B cell (primary cell): ENCODE measurements around the gene FBXL13. TPM values are rescaled to one million over a fixed set of nuclear protein-coding genes. Genes with fewer than 3 reads are reported as not detected.

Source experiments
- ATAC-seq: fragments of 200-7000 bp; cut with Tn5 transposase; one replicate; pipeline ENCODE4 v1.10.0; 2021; ENCODE audit warnings: low read depth, mild to moderate bottlenecking, moderate number of reproducible peaks, moderate library complexity
- CTCF ChIA-PET: fragments of 350-600 bp; sonication (Branson Sonifier 250); formaldehyde crosslinking; loops from one replicate; lab custom pipeline; 2021; ENCODE audit warnings: antibody characterized with exemption, inconsistent platforms; lab: Charles Lee
- POLR2A ChIA-PET: fragments of 350-600 bp; sonication (Branson Sonifier 250); formaldehyde crosslinking; loops from one replicate; lab custom pipeline; 2021; ENCODE audit warnings: antibody characterized with exemption; lab: Charles Lee
- DNase-seq: peaks from one replicate; pipeline ENCODE4 v3.0.0; 2013
- H2AFZ ChIP-seq: 2 replicates; pipeline ENCODE4 v1.6.1; 2012; ENCODE audit warnings: mild to moderate bottlenecking, low read depth, low read length; ENCODE audit not compliant: insufficient read depth, poor library complexity, severe bottlenecking
- H3K27ac ChIP-seq, 2 donors: 1 replicate in 1 of 2; 2 replicates in 1 of 2; pipeline ENCODE4 v1.5.1; 2012 to 2013; ENCODE audit warnings: low read length in 2 of 2, mild to moderate bottlenecking in 2 of 2, moderate library complexity in 1 of 2
- H3K27me3 ChIP-seq, 4 experiments: fragments of 200-600 bp in 1 of 4; sonication (generic) in 1 of 4; replicated peaks in 1 of 4; 1 replicate in 2 of 4; 2 replicates in 2 of 4; pipeline versions ENCODE4 v1.6.1 to v1.7.0; 2013 to 2016; ENCODE audit warnings: low read length in 3 of 4, mild to moderate bottlenecking in 2 of 4, mixed read lengths in 1 of 4, moderate library complexity in 1 of 4; ENCODE audit not compliant: insufficient read depth in 4 of 4, control insufficient read depth in 3 of 4; ENCODE audit errors: control extremely low read depth in 1 of 4
- H3K36me3 ChIP-seq, 2 experiments: replicated peaks in 1 of 2; 1 replicate in 1 of 2; 2 replicates in 1 of 2; pipeline versions ENCODE4 v1.6.1 to v1.7.1; 2013; ENCODE audit warnings: low read length in 1 of 2; ENCODE audit not compliant: insufficient read depth in 2 of 2, control insufficient read depth in 1 of 2; ENCODE audit errors: control extremely low read depth in 1 of 2, extremely low read depth in 1 of 2
- H3K4me1 ChIP-seq, 2 donors: fragments of 200-600 bp in 1 of 2; sonication (generic) in 1 of 2; 1 replicate in 1 of 2; 2 replicates in 1 of 2; pipeline versions ENCODE4 v1.5.1 to v1.6.1; 2013 to 2017; ENCODE audit warnings: low read length in 2 of 2; ENCODE audit not compliant: control insufficient read depth in 2 of 2, insufficient read depth in 2 of 2
- H3K4me2 ChIP-seq: replicated peaks from 2 replicates; pipeline ENCODE3; 2012; ENCODE audit warnings: mild to moderate bottlenecking, low read depth, low read length; ENCODE audit not compliant: poor library complexity, severe bottlenecking
- H3K4me3 ChIP-seq, 5 experiments: fragments of 200-600 bp in 1 of 5; sonication (generic) in 1 of 5; 1 replicate in 3 of 5; 2 replicates in 2 of 5; pipeline versions ENCODE4 v1.5.1 to v1.7.0; 2011 to 2016; ENCODE audit warnings: low read length in 4 of 5, mild to moderate bottlenecking in 4 of 5, low read depth in 2 of 5, control low read depth in 1 of 5, moderate library complexity in 1 of 5; ENCODE audit not compliant: insufficient read depth in 1 of 5; ENCODE audit errors: control extremely low read depth in 1 of 5, extremely low read depth in 1 of 5
- H3K79me2 ChIP-seq: fragments of 200-600 bp; sonication (generic); one replicate; pipeline ENCODE4 v1.6.0; 2016; ENCODE audit warnings: low read length; ENCODE audit not compliant: control insufficient read depth, insufficient read depth
- H3K9ac ChIP-seq: fragments of 200-600 bp; sonication (generic); 2 replicates; pipeline ENCODE4 v1.6.1; 2017; ENCODE audit warnings: mild to moderate bottlenecking, low read length, moderate library complexity
- H3K9me3 ChIP-seq, 3 donors: one replicate each; pipeline versions ENCODE4 v1.6.1 to v1.7.1; 2013; ENCODE audit warnings: low read length in 2 of 3; ENCODE audit not compliant: control insufficient read depth in 2 of 3, insufficient read depth in 1 of 3; ENCODE audit errors: control extremely low read depth in 1 of 3
- H4K20me1 ChIP-seq: 2 replicates; pipeline ENCODE4 v1.6.0; 2012; ENCODE audit warnings: mild to moderate bottlenecking, low read length; ENCODE audit not compliant: insufficient read depth, control insufficient read depth, poor library complexity, severe bottlenecking
- H3K27ac Mint-ChIP-seq: one replicate; pipeline ENCODE4 v1.8.0; 2021; ENCODE audit warnings: mixed read lengths
- H3K27me3 Mint-ChIP-seq: one replicate; pipeline ENCODE4 v1.8.0; 2021; ENCODE audit warnings: mixed read lengths
- H3K4me1 Mint-ChIP-seq: one replicate; pipeline ENCODE4 v1.8.0; 2021; ENCODE audit warnings: mixed read lengths
- H3K4me3 Mint-ChIP-seq: one replicate; pipeline ENCODE4 v1.8.0; 2021; ENCODE audit warnings: mixed read lengths
- H3K9me3 Mint-ChIP-seq: one replicate; pipeline ENCODE4 v1.8.0; 2022; ENCODE audit warnings: mixed read lengths; ENCODE audit not compliant: insufficient read depth
- EZH2 ChIP-seq: IDR thresholded peaks from 2 replicates; pipeline ENCODE4 v1.6.1; 2012; ENCODE audit warnings: borderline replicate concordance, low read depth, mild to moderate bottlenecking, moderate library complexity, low read length; ENCODE audit not compliant: insufficient read depth, poor library complexity, severe bottlenecking
- WGBS: methylation state at CpG from one replicate; pipeline ENCODE4 v1.1.5; 2013; ENCODE audit warnings: missing lambda C conversion rate; ENCODE audit not compliant: insufficient coverage; 5-methylcytosine and 5-hydroxymethylcytosine counted together
- intact Hi-C: fragments of 100-400 bp; cut with micrococcal nuclease; formaldehyde crosslinking; loops from one replicate; pipeline ENCODE4 v1.10.0; 2022
- polyA plus RNA-seq: library from polyadenylated mRNA; depleted of rRNA; stranded (reverse); fragments of >200 nt; gene quantifications from 2 replicates; pipeline ENCODE4 v1.2.3, GENCODE V29; 2012
- total RNA-seq, 2 donors: library from RNA; stranded (reverse); fragments of 120-200 nt in 1 of 2; gene quantifications; 1 replicate in 1 of 2; 2 replicates in 1 of 2; pipeline versions ENCODE4 v1.2.3 to v1.2.4, GENCODE V29; 2013 to 2022
- TF ChIP-seq, protein P1 (sequence below): fragments of 200-600 bp; IDR thresholded peaks from one replicate; pipeline ENCODE4 v1.8.0; 2022; ENCODE audit warnings: antibody characterized with exemption, mild to moderate bottlenecking

FBXL13 gene
- total and polyA plus RNA-seq, 2 donors (not counting 1 experiment from before 2014, with no cell fraction given) = 0.22 to 4.0 TPM

DNA sequence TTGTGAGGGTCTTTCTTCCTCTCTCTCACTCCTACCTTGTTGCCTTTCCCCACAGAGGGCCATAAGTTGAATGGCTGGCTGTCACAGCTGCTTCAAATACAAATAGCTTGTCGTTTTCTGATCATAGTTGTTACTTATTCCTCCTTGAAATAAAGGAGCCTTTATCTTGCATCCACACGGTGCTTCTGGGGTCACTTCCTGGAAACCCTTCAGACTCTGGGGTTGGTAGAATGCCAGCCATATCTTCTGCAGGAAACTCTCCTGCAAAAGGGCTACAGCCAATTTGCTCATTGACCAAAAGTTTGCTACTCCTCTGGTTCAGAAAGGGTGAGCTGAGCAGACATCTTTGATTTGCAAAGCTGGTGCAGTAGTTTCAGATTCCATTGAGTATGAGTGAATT, 255.4 kb downstream of the FBXL13 start:
- H3K36me3 ChIP-seq = no peaks in the 10 kb centered on the region
- no peaks in the 10 kb centered on the region for H3K27me3 ChIP-seq
- no peaks in the 10 kb centered on the region for H3K9me3 ChIP-seq
- H3K4me2 ChIP-seq = no peak overlapping the region
- ChIA-PET CTCF (no interaction called here), POLR2A (no interaction called here)
- H3K27ac Mint-ChIP-seq = no peak overlapping the region
- intact Hi-C loops = no loop called here
- no peaks in the 10 kb centered on the region for H4K20me1 ChIP-seq
- no peak overlapping the region for H3K4me3 Mint-ChIP-seq
- H3K4me3 ChIP-seq = no peak overlapping the region
- DNase-seq = no peak
- no peaks in the 10 kb centered on the region for H3K27me3 Mint-ChIP-seq
- no peak overlapping the region for H3K27ac ChIP-seq
- no peak overlapping the region for H2AFZ ChIP-seq
- H3K4me1 ChIP-seq = no peaks in the 10 kb centered on the region
- TF ChIP-seq EZH2 = no peak
- TF ChIP-seq, protein P1, sequence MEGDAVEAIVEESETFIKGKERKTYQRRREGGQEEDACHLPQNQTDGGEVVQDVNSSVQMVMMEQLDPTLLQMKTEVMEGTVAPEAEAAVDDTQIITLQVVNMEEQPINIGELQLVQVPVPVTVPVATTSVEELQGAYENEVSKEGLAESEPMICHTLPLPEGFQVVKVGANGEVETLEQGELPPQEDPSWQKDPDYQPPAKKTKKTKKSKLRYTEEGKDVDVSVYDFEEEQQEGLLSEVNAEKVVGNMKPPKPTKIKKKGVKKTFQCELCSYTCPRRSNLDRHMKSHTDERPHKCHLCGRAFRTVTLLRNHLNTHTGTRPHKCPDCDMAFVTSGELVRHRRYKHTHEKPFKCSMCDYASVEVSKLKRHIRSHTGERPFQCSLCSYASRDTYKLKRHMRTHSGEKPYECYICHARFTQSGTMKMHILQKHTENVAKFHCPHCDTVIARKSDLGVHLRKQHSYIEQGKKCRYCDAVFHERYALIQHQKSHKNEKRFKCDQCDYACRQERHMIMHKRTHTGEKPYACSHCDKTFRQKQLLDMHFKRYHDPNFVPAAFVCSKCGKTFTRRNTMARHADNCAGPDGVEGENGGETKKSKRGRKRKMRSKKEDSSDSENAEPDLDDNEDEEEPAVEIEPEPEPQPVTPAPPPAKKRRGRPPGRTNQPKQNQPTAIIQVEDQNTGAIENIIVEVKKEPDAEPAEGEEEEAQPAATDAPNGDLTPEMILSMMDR = no peak
- no peaks in the 10 kb centered on the region for H3K79me2 ChIP-seq
- H3K9ac ChIP-seq = no peak overlapping the region
- no peaks in the 10 kb centered on the region for H3K9me3 Mint-ChIP-seq
- 63% methylated on average over 1 of the region's 2 CpGs for WGBS
- ATAC-seq = no peak
- no peaks in the 10 kb centered on the region for H3K4me1 Mint-ChIP-seq

DNA sequence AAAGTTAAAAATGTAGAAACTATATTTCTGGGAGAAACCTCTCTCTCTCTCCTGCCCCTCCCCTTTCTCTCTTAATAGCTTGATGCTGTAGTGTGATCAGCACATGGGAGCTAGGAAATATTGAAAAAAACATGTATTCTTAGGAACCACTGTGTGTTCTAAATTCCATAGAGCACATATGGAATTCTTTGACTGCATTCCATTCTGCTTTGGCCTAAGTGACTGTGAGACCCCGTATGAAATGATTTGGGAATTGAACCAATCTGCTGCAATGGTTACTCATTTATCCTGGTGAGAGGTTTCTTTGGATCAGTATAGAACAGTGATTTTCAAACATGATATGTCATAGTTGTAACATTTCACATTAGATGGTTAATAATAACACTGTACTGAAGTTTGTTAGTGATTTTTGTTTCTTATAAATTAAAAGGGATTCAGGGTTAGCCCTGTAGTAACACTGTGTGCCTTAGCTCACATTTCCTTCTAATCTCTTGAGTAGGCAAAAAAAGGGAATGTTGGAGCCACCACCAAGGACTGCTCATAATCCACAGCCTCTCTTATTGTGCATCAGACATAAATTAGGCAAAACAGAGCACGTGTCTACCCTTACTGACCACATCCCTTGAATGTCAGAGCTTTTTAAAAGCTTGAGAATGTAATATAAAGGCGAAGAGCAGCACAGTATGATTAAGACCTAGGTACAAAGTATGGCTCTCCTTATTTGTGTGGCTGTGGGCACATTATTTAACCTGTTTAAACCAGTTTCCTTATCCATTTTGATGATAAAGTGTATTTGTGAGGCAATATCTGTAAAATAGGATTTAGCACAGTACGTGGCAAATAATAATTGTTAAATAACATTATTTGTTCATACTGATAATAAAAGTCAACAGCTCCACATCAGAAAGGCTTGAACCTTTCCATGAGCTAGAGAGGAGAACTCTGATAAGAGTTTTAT, 256.7 kb downstream of the FBXL13 start:
- Mint-ChIP-seq H3K4me3 (no peak overlapping the region), H3K27me3 (no peaks in the 10 kb centered on the region), H3K9me3 (no peaks in the 10 kb centered on the region), H3K27ac (no peak overlapping the region), H3K4me1 (no peaks in the 10 kb centered on the region)
- no peaks in the 10 kb centered on the region for H3K27me3 ChIP-seq
- ChIA-PET POLR2A (no interaction called here), CTCF (no interaction called here)
- H3K36me3 ChIP-seq = no peaks in the 10 kb centered on the region
- no peak overlapping the region for H3K4me3 ChIP-seq
- no peak for TF ChIP-seq EZH2
- TF ChIP-seq, protein P1 = no peak
- intact Hi-C loops = no loop called here
- DNase-seq (no peak), ATAC-seq (no peak)
- H3K4me2 ChIP-seq = no peak overlapping the region
- H3K79me2 ChIP-seq = no peaks in the 10 kb centered on the region
- H3K4me1 ChIP-seq = no peaks in the 10 kb centered on the region
- no peaks in the 10 kb centered on the region for H4K20me1 ChIP-seq
- H3K9ac ChIP-seq = no peak overlapping the region
- no CpG with 5 or more reads among the region's 4 CpGs for WGBS
- no peaks in the 10 kb centered on the region for H3K9me3 ChIP-seq
- no peak overlapping the region for H3K27ac ChIP-seq
- H2AFZ ChIP-seq = no peak overlapping the region
